ENCODE results near the gene MYOG. TPM values are rescaled to one million over a fixed set of nuclear protein-coding genes. Genes with fewer than 3 reads are reported as not detected.

Gene MYOG
- total and polyA plus RNA-seq, 2 of the 4 experiments (the other 2 are of a cell fraction), result not detected

- Histone ChIP-seq H3K36me3 (ENCODE audit: control insufficient read depth, insufficient read depth, low read length) (peaks cover 16% of the 10 kb centered on the region; the same call in 1 of the 2 replicates), H3K9me3 (ENCODE audit: control insufficient read depth, insufficient read depth, low read length) (no peaks in the 10 kb centered on the region), H3K9ac (ENCODE audit: low read depth, low read length) (no peak overlapping the region), H3K4me2 (ENCODE audit: low read depth, low read length) (no peak overlapping the region), H3K18ac (ENCODE audit: low read depth, low read length) (no peak overlapping the region), H2AFZ (replicated peaks; ENCODE audit: low read length, poor library complexity) (no peak overlapping the region), H2BK20ac (ENCODE audit: low read depth, low read length) (no peak overlapping the region), H3K14ac (replicated peaks; ENCODE audit: low read depth, low read length) (no peak overlapping the region), H3K56ac (ENCODE audit: extremely low read depth, insufficient read depth, low read length) (no peak overlapping the region), H2BK120ac (ENCODE audit: low read depth, low read length) (no peak overlapping the region), H4K20me1 (ENCODE audit: insufficient read depth, low read length) (peaks cover 21% of the 10 kb centered on the region), H3K4me3 (ENCODE audit: insufficient read depth, low read depth, low read length) (no peak overlapping the region), H2AK9ac (replicated peaks; ENCODE audit: low read depth, low read length, poor library complexity) (no peak overlapping the region), H4K5ac (ENCODE audit: low read depth, low read length) (no peak overlapping the region), H3K79me1 (ENCODE audit: low read depth in 1 of 2, low read length in 2 of 2) (peaks cover 0 to 7% of the 10 kb centered on the region in 2 experiments; a peak in 1 of 4 replicates), H3K23ac (ENCODE audit: low read depth, low read length) (no peak overlapping the region), H3K27ac (ENCODE audit: insufficient read depth, low read length) (no peak overlapping the region), H3K4me1 (ENCODE audit: control insufficient read depth, insufficient read depth, low read length) (peaks cover 21% of the 10 kb centered on the region), H3K27me3 (ENCODE audit: control insufficient read depth, insufficient read depth, low read length) (no peaks in the 10 kb centered on the region), H2BK5ac (ENCODE audit: low read depth, low read length, poor library complexity, severe bottlenecking) (no peak overlapping the region), H3K9me1 (ENCODE audit: insufficient read depth, low read length) (0 out of 2 replicates have a peak, but pooled peaks cover 5% of the 10 kb centered on the region), H4K8ac (ENCODE audit: low read depth in 2 of 2, low read length in 2 of 2) (no peak overlapping the region), H3K4ac (ENCODE audit: low read depth, low read length) (no peak overlapping the region), H4K91ac (ENCODE audit: insufficient read depth, low read depth, low read length) (no peak overlapping the region), H2BK15ac (ENCODE audit: low read depth, low read length) (no peak overlapping the region), H2AK5ac (ENCODE audit: low read depth, low read length) (no peak overlapping the region)
- dilution Hi-C loops (cut with HindIII; ENCODE audit: low sequenced_read_pairs, unreplicated experiment), result no loop called here
- ATAC-seq (ENCODE audit: low read depth), result no peak
- ChIA-PET POLR2A (ENCODE audit: unreplicated experiment) (no interaction called here), CTCF (interaction anchor here (0.8 to 7.2 kb wide), 4 partner anchors 38 to 228 kb away, joined by 3 to 49 read pairs (median 12); no protein-coding TSS in a partner anchor)
- no peak for DNase-seq
- no TSS peak for BruUV-seq (replicated peaks)
- WGBS, 2 experiments (ENCODE audit: extremely low coverage in 2 of 2, insufficient read length in 1 of 2), result 100% methylated on average over 1 of the region's 3 CpGs; no CpG with 5 or more reads in 1 of the 2 experiments
- intact Hi-C loops (cut with micrococcal nuclease), result no loop called here
- TF ChIP-seq MAFK (IDR thresholded peaks at IDR 0.05; ENCODE audit: low read depth, low read length), result no peak
- no peak for TF ChIP-seq POLR2A (IDR thresholded peaks at IDR 0.05; ENCODE audit: low read depth, low read length)
- no peak for TF ChIP-seq ELK1 (IDR thresholded peaks at IDR 0.05; ENCODE audit: borderline replicate concordance, low read depth, low read length)
- no peak for TF ChIP-seq MXI1 (IDR thresholded peaks at IDR 0.05; ENCODE audit: borderline replicate concordance, low read depth, low read length)
- no peak for TF ChIP-seq USF2 (IDR thresholded peaks at IDR 0.05; ENCODE audit: low read depth, low read length)
- TF ChIP-seq CTCF (conservative IDR thresholded peaks at IDR 0.05; ENCODE audit: low read depth, low read length), result no peak
- TF ChIP-seq CHD1 (IDR thresholded peaks at IDR 0.05; ENCODE audit: low read depth, low read length), result no peak
- TF ChIP-seq BHLHE40 (IDR thresholded peaks at IDR 0.05; ENCODE audit: low read depth, low read length), result no peak
- no peak for TF ChIP-seq RAD21 (IDR thresholded peaks at IDR 0.05; ENCODE audit: low read length)
- TF ChIP-seq MAZ (IDR thresholded peaks at IDR 0.05; ENCODE audit: borderline replicate concordance, low read depth, low read length), result no peak
- no peak for TF ChIP-seq CEBPB (IDR thresholded peaks at IDR 0.05; ENCODE audit: low read depth, low read length)
- in situ Hi-C loops (cut with MboI; ENCODE audit: low sequenced_read_pairs), result no loop called here
These were observed 44.4 kb downstream of the MYOG start for GRCh38 chr1:203041351-203041932.

Data from IMR-90 (cell line).